Endothelial cell of umbilical vein (primary cell): ENCODE results near the gene PLEKHM2. TPM values are rescaled to one million over a fixed set of nuclear protein-coding genes. Genes with fewer than 3 reads are reported as not detected.

Source experiments
- BruUV-seq: library from RNA; stranded (reverse); fragments of 400-500 nt; replicated peaks from 2 replicates; lab custom pipeline; 2021; lab: Mats Ljungman, UMichigan
- CTCF ChIA-PET: fragments of 300-600, 350-600 bp; sonication (Branson Sonifier 250); formaldehyde crosslinking; loops from one replicate; lab custom pipeline; 2021; ENCODE audit warnings: antibody characterized with exemption, inconsistent platforms; lab: Charles Lee
- POLR2A ChIA-PET: fragments of 300-600, 350-600 bp; sonication (Branson Sonifier 250); formaldehyde crosslinking; loops from one replicate; lab custom pipeline; 2021; ENCODE audit warnings: antibody characterized with exemption, inconsistent platforms; lab: Charles Lee
- DNase-seq: peaks from one replicate; pipeline ENCODE4 v3.0.0-alpha.2; 2011; ENCODE audit warnings: low read depth, low spot score
- FAIRE-seq: peaks from 2 replicates; lab custom pipeline; 2011; peaks lifted over from hg19 to GRCh38; lab: Jason Lieb, UNC
- H2AFZ ChIP-seq: 2 replicates; pipeline ENCODE4 v1.6.0; 2012; ENCODE audit warnings: low read depth, low read length, control low read depth, inconsistent platforms
- H3K27ac ChIP-seq: 2 replicates; pipeline ENCODE4 v1.5.1; 2011; ENCODE audit warnings: low read depth, mild to moderate bottlenecking, control low read depth, low read length, moderate library complexity; ENCODE audit not compliant: insufficient read depth
- H3K27me3 ChIP-seq, 2 experiments: 2 replicates each; pipeline versions ENCODE4 v1.6.0 to v1.6.1; 2011; ENCODE audit warnings: low read length in 2 of 2, mixed read lengths in 1 of 2; ENCODE audit not compliant: control insufficient read depth in 2 of 2, insufficient read depth in 2 of 2
- H3K36me3 ChIP-seq, 2 experiments: 2 replicates in 1 of 2; 3 replicates in 1 of 2; pipeline ENCODE4 v1.5.1; 2011; ENCODE audit warnings: low read length in 2 of 2, mild to moderate bottlenecking in 1 of 2, moderate library complexity in 1 of 2; ENCODE audit not compliant: control insufficient read depth in 2 of 2, insufficient read depth in 2 of 2; ENCODE audit errors: extremely low read depth in 1 of 2
- H3K4me1 ChIP-seq: 3 replicates; pipeline ENCODE4 v1.5.1; 2011; ENCODE audit warnings: mild to moderate bottlenecking, low read length; ENCODE audit not compliant: control insufficient read depth, insufficient read depth; ENCODE audit errors: extremely low read depth
- H3K4me2 ChIP-seq: 2 replicates; pipeline ENCODE4 v1.6.1; 2011; ENCODE audit warnings: low read length, control low read depth, mixed read lengths; ENCODE audit not compliant: insufficient read depth
- H3K4me3 ChIP-seq, 3 experiments: fragments of 200-600 bp in 1 of 3; sonication (generic), shearing (Covaris generic) in 1 of 3; replicated peaks in 1 of 3; 2 replicates each; pipeline ENCODE4 v1.5.1; 2011 to 2016; ENCODE audit warnings: control low read depth in 3 of 3, low read length in 3 of 3, mild to moderate bottlenecking in 2 of 3, inconsistent platforms in 1 of 3, low read depth in 1 of 3, moderate library complexity in 1 of 3; ENCODE audit not compliant: insufficient read depth in 1 of 3
- H3K79me2 ChIP-seq: 2 replicates; pipeline ENCODE4 v1.6.0; 2012; ENCODE audit warnings: low read length, inconsistent platforms; ENCODE audit not compliant: control insufficient read depth, insufficient read depth
- H3K9ac ChIP-seq: replicated peaks from 2 replicates; pipeline ENCODE3; 2011; ENCODE audit warnings: low read length, control low read depth; ENCODE audit not compliant: insufficient read depth; ENCODE audit errors: extremely low read depth
- H3K9me1 ChIP-seq: replicated peaks from 3 replicates; pipeline ENCODE4 v1.6.0; 2011; ENCODE audit warnings: mild to moderate bottlenecking, low read length; ENCODE audit not compliant: control insufficient read depth, insufficient read depth; ENCODE audit errors: extremely low read depth
- H3K9me3 ChIP-seq: replicated peaks from 2 replicates; pipeline ENCODE4 v1.5.1; 2012; ENCODE audit warnings: low read length, inconsistent platforms; ENCODE audit not compliant: control insufficient read depth, insufficient read depth
- H4K20me1 ChIP-seq: replicated peaks from 2 replicates; pipeline ENCODE3; 2011; ENCODE audit warnings: mild to moderate bottlenecking, low read length; ENCODE audit not compliant: control insufficient read depth, insufficient read depth; ENCODE audit errors: extremely low read depth
- EZH2 ChIP-seq: IDR thresholded peaks from 2 replicates; pipeline ENCODE4 v1.6.1; 2012; ENCODE audit warnings: borderline replicate concordance, low read depth, mild to moderate bottlenecking, moderate library complexity, low read length, inconsistent platforms; ENCODE audit not compliant: severe bottlenecking
- FOS ChIP-seq: IDR thresholded peaks from 2 replicates; pipeline ENCODE4 v1.6.1; 2011; ENCODE audit warnings: mild to moderate bottlenecking, low read length, moderate library complexity, borderline replicate concordance; ENCODE audit not compliant: insufficient read depth
- GATA2 ChIP-seq: IDR thresholded peaks from 2 replicates; pipeline ENCODE4 v1.7.0; 2011; ENCODE audit warnings: low read depth, mild to moderate bottlenecking, moderate library complexity, mixed read lengths, low read length; ENCODE audit not compliant: insufficient read length, insufficient read depth
- JUN ChIP-seq: IDR thresholded peaks from 2 replicates; pipeline ENCODE4 v1.6.1; 2011; ENCODE audit warnings: borderline replicate concordance, low read depth; ENCODE audit not compliant: insufficient read length, insufficient read depth
- MYC ChIP-seq: IDR thresholded peaks from one replicate; pipeline ENCODE4 v1.6.1; 2011; ENCODE audit warnings: mild to moderate bottlenecking, low read depth, low read length
- POLR2A ChIP-seq: IDR thresholded peaks from 2 replicates; pipeline ENCODE4 v1.6.1; 2012; ENCODE audit warnings: low read depth, mild to moderate bottlenecking, control low read depth, low read length
- POLR2AphosphoS5 ChIP-seq: IDR thresholded peaks from 2 replicates; pipeline ENCODE4 v1.6.1; 2012; ENCODE audit warnings: low read depth, mild to moderate bottlenecking, control low read depth, low read length, moderate library complexity; ENCODE audit not compliant: insufficient read depth
- dilution Hi-C: fragments of 300-500 bp; cut with MboI; formaldehyde crosslinking; loops from one replicate; pipeline ENCODE4 v1.15.0; 2019; ENCODE audit warnings: low sequenced_read_pairs; ENCODE audit not compliant: extremely low pct_ligation_motif_present
- intact Hi-C: fragments of 100-400 bp; cut with micrococcal nuclease; formaldehyde crosslinking; loops from one replicate; pipeline ENCODE4 v1.10.0; 2022
- polyA plus RNA-seq, 4 experiments: library from polyadenylated mRNA; depleted of rRNA in 3 of 4; stranded (reverse) in 3 of 4; unstranded in 1 of 4; fragments of >200 nt; gene quantifications; 2 replicates each; pipeline versions ENCODE4 v1.2.1 to v1.2.3, GENCODE V29; 2011 to 2012; ENCODE audit warnings: missing spikeins in 1 of 4
- total RNA-seq: library from RNA; stranded (reverse); gene quantifications from 2 replicates; pipeline ENCODE4 v1.2.3, GENCODE V29; 2021
- TF ChIP-seq, protein P1 (sequence below): IDR thresholded peaks from 2 replicates; pipeline ENCODE4 v1.6.1; 2011; ENCODE audit not compliant: insufficient read depth, insufficient read length
- TF ChIP-seq, protein P2 (sequence below), 2 donors: IDR thresholded peaks; 1 replicate in 1 of 2; 2 replicates in 1 of 2; pipeline ENCODE4 v1.5.1; 2011; ENCODE audit warnings: low read length in 2 of 2, mild to moderate bottlenecking in 2 of 2, moderate library complexity in 2 of 2, control low read depth in 1 of 2, inconsistent platforms in 1 of 2, low read depth in 1 of 2; ENCODE audit not compliant: insufficient read depth in 1 of 2; ENCODE audit errors: extremely low read depth in 1 of 2

The PLEKHM2 gene
- total and polyA plus RNA-seq, 2 donors (not counting 3 experiments of a cell fraction or from before 2014, with no cell fraction given), result 60.6 to 67.5 TPM

DNA sequence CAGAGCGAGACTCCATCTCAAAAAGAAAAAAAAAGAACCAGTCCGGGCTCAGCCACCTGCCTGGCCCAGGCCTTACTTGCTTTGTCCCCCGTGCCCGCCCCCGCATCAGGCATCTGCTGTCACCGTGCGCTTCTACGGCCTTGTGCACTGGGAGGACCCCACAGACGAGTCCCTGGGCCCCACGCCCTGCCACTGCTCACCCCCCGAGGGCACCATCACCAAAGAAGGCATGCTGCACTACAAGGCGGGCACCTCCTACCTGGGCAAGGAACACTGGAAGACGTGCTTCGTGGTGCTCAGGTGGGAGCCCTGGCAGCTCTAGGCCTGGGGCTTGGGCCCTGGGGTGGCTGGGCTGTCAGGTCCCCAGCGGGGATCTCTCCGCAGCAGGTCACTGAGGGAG lies 46.3 kb downstream of the PLEKHM2 start:
- Histone ChIP-seq H3K4me2 (no peak overlapping the region), H3K9ac (no peak overlapping the region), H3K79me2 (no peaks in the 10 kb centered on the region), H4K20me1 (no peaks in the 10 kb centered on the region), H2AFZ (no peak overlapping the region), H3K27ac (no peak overlapping the region), H3K9me3 (no peaks in the 10 kb centered on the region), H3K36me3 (peaks cover 9 to 66% of the 10 kb centered on the region in 2 experiments), H3K4me1 (no peaks in the 10 kb centered on the region), H3K4me3 (no peak overlapping the region), H3K9me1 (no peaks in the 10 kb centered on the region), H3K27me3 (no peaks in the 10 kb centered on the region)
- DNase-seq (no peak), FAIRE-seq (no peak)
- dilution Hi-C loops, result no loop called here
- CTCF ChIA-PET, result interaction anchor here (0.7 kb wide), 1 partner anchor 16 kb away, joined by 3 read pairs; no protein-coding TSS in a partner anchor
- BruUV-seq, result no TSS peak
- POLR2A ChIA-PET, result no interaction called here
- TF ChIP-seq EZH2, result no peak
- TF ChIP-seq, protein P1, sequence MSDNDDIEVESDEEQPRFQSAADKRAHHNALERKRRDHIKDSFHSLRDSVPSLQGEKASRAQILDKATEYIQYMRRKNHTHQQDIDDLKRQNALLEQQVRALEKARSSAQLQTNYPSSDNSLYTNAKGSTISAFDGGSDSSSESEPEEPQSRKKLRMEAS, result no peak
- no peak for TF ChIP-seq POLR2A
- TF ChIP-seq POLR2AphosphoS5, result no peak
- TF ChIP-seq JUN, result no peak
- no peak for TF ChIP-seq FOS
- no peak for TF ChIP-seq MYC
- TF ChIP-seq, protein P2, sequence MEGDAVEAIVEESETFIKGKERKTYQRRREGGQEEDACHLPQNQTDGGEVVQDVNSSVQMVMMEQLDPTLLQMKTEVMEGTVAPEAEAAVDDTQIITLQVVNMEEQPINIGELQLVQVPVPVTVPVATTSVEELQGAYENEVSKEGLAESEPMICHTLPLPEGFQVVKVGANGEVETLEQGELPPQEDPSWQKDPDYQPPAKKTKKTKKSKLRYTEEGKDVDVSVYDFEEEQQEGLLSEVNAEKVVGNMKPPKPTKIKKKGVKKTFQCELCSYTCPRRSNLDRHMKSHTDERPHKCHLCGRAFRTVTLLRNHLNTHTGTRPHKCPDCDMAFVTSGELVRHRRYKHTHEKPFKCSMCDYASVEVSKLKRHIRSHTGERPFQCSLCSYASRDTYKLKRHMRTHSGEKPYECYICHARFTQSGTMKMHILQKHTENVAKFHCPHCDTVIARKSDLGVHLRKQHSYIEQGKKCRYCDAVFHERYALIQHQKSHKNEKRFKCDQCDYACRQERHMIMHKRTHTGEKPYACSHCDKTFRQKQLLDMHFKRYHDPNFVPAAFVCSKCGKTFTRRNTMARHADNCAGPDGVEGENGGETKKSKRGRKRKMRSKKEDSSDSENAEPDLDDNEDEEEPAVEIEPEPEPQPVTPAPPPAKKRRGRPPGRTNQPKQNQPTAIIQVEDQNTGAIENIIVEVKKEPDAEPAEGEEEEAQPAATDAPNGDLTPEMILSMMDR (IDR thresholded peaks at IDR 0.05; ENCODE audit: extremely low read depth in 1 of 2, insufficient read depth in 1 of 2, low read depth in 1 of 2, low read length in 2 of 2), result no peak
- TF ChIP-seq GATA2, result no peak
- intact Hi-C loops, result no loop called here
